ENCODE measurements around the gene CUEDC1. TPM values are rescaled to one million over a fixed set of nuclear protein-coding genes. Genes with fewer than 3 reads are reported as not detected.
A peak's percentile ranks its signal among the peaks of the same experiment; 100 is the strongest.

Gene CUEDC1
- total and polyA plus RNA-seq, 2 of the 13 experiments (the other 11 are each of a cell fraction or from before 2014, with no cell fraction given), result 7.4 to 12.9 TPM

GRCh38 chr17:57987581-57988300 lies 32.5 kb upstream of the CUEDC1 start, which contains the start of gene VEZF1 (continued):
- TF ChIP-seq TRAFD1 (CRISPR knock-in tag; IDR thresholded peaks at IDR 0.05; ENCODE audit: borderline replicate concordance) (no peak), CHCHD3 (CRISPR knock-in tag; IDR thresholded peaks at IDR 0.05) (peak; percentile 67; the same call in 1 of the 2 replicates), KLF15 (CRISPR knock-in tag; IDR thresholded peaks at IDR 0.05; ENCODE audit: borderline replicate concordance) (0 out of 2 replicates have a peak, but pooled peaks have one; percentile 63), RERE (CRISPR knock-in tag; IDR thresholded peaks at IDR 0.05; ENCODE audit: low read depth) (peak; percentile 59; the same call in 1 of the 2 replicates), CBFB (CRISPR knock-in tag; IDR thresholded peaks at IDR 0.05) (no peak; the same call in 1 of the 2 replicates), ETV5 (CRISPR knock-in tag; IDR thresholded peaks at IDR 0.05; ENCODE audit: borderline replicate concordance) (no peak; the same call in none of the 2 replicates), ZNF142 (CRISPR knock-in tag; IDR thresholded peaks at IDR 0.05) (peak; percentile 100), ZNF770 (CRISPR knock-in tag; IDR thresholded peaks at IDR 0.05) (no peak), ZNF264 (CRISPR knock-in tag; IDR thresholded peaks at IDR 0.05) (peak; percentile 73; the same call in 1 of the 2 replicates), ATF5 (CRISPR knock-in tag; IDR thresholded peaks at IDR 0.05; ENCODE audit: low read depth) (no peak)

All from HepG2 (cell line).